Measurements from ENCODE around the gene USP17L27. TPM values are rescaled to one million over a fixed set of nuclear protein-coding genes. Genes with fewer than 3 reads are reported as not detected.
A peak's percentile ranks its signal among the peaks of the same experiment; 100 is the strongest.
"Not testable (repeated sequence)": the region's sequence is repeated elsewhere in the genome, so short reads cannot be mapped to it uniquely, and the experiment has no call there.

The USP17L27 gene, protein sequence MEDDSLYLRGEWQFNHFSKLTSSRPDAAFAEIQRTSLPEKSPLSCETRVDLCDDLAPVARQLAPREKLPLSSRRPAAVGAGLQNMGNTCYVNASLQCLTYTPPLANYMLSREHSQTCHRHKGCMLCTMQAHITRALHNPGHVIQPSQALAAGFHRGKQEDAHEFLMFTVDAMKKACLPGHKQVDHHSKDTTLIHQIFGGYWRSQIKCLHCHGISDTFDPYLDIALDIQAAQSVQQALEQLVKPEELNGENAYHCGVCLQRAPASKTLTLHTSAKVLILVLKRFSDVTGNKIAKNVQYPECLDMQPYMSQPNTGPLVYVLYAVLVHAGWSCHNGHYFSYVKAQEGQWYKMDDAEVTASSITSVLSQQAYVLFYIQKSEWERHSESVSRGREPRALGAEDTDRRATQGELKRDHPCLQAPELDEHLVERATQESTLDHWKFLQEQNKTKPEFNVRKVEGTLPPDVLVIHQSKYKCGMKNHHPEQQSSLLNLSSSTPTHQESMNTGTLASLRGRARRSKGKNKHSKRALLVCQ
- not detected for polyA plus RNA-seq (2012; ENCODE audit: insufficient read depth, insufficient read length, low read depth)

DNA sequence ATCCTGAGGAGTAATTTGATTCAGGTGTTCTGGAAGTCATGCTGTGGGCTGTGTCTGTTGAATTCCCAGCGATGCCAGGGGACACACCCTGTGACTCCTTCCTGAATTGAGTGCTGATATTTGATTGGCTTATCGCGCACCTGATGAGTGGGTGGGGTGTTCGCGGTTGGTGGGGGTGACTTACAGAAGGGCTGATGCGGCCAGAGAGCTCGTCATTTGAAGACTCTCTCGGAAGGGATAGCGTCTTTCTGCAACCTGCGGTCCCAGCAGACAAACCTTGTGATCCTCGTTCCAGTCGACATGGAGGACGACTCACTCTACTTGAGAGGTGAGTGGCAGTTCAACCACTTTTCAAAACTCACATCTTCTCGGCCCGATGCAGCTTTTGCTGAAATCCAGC, at the start of gene USP17L27:
Gene USP17L27 (plus strand): TSS at position 301 of the 400 bp plus-strand sequence. CDS start 0 bp downstream, at position 301.
- not testable (repeated sequence) for H3K9me3 ChIP-seq; H3K4me1 ChIP-seq; DNase-seq; H3K4me3 ChIP-seq (ENCODE audit: low read depth, low read length); H3K36me3 ChIP-seq; H3K27me3 ChIP-seq

DNA sequence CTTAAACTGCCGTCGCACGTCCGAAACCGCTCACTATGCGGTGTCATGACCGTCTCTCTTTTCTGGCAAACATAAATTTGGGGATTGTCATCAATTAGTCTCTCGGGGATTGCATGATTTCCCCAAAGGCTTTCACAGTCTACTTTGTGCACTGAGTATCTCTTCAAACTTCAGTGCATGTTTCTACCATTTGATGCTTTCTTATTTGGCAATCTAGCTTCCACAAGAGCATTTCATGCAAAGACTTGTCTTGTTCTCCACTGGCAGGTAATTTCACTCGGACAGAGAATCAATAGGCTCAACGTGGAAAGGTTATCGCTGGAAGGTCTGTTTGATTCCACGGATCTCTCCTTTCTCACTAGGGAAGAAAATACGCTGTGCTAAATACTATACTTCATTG, 19.8 kb upstream of the USP17L27 start:
- H3K27me3 ChIP-seq; DNase-seq; H3K36me3 ChIP-seq; H3K9me3 ChIP-seq; H3K4me1 ChIP-seq; H3K4me3 ChIP-seq (ENCODE audit: low read depth, low read length): not testable (repeated sequence)

DNA sequence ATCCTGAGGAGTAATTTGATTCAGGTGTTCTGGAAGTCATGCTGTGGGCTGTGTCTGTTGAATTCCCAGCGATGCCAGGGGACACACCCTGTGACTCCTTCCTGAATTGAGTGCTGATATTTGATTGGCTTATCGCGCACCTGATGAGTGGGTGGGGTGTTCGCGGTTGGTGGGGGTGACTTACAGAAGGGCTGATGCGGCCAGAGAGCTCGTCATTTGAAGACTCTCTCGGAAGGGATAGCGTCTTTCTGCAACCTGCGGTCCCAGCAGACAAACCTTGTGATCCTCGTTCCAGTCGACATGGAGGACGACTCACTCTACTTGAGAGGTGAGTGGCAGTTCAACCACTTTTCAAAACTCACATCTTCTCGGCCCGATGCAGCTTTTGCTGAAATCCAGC, 19.1 kb upstream of the USP17L27 start, which contains the start of gene USP17L24:
Gene USP17L24 (plus strand): TSS at position 301 of the 400 bp plus-strand sequence. CDS start 0 bp downstream, at position 301.
- H3K4me3 ChIP-seq (ENCODE audit: low read depth, low read length); H3K27me3 ChIP-seq; H3K9me3 ChIP-seq; H3K36me3 ChIP-seq; H3K4me1 ChIP-seq; DNase-seq: not testable (repeated sequence)

DNA sequence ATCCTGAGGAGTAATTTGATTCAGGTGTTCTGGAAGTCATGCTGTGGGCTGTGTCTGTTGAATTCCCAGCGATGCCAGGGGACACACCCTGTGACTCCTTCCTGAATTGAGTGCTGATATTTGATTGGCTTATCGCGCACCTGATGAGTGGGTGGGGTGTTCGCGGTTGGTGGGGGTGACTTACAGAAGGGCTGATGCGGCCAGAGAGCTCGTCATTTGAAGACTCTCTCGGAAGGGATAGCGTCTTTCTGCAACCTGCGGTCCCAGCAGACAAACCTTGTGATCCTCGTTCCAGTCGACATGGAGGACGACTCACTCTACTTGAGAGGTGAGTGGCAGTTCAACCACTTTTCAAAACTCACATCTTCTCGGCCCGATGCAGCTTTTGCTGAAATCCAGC, 14.3 kb upstream of the USP17L27 start, which contains the start of gene USP17L25:
Gene USP17L25 (plus strand): TSS at position 301 of the 400 bp plus-strand sequence. CDS start 0 bp downstream, at position 301.
- H3K4me1 ChIP-seq; DNase-seq; H3K27me3 ChIP-seq; H3K36me3 ChIP-seq; H3K4me3 ChIP-seq (ENCODE audit: low read depth, low read length); H3K9me3 ChIP-seq: not testable (repeated sequence)

DNA sequence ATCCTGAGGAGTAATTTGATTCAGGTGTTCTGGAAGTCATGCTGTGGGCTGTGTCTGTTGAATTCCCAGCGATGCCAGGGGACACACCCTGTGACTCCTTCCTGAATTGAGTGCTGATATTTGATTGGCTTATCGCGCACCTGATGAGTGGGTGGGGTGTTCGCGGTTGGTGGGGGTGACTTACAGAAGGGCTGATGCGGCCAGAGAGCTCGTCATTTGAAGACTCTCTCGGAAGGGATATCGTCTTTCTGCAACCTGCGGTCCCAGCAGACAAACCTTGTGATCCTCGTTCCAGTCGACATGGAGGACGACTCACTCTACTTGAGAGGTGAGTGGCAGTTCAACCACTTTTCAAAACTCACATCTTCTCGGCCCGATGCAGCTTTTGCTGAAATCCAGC, 9.6 kb upstream of the USP17L27 start, which contains the start of gene USP17L26:
Gene USP17L26 (plus strand): TSS at position 301 of the 400 bp plus-strand sequence. CDS start 0 bp downstream, at position 301.
- H3K4me1 ChIP-seq; H3K9me3 ChIP-seq; H3K27me3 ChIP-seq; H3K4me3 ChIP-seq (ENCODE audit: low read depth, low read length); DNase-seq; H3K36me3 ChIP-seq: not testable (repeated sequence)

DNA sequence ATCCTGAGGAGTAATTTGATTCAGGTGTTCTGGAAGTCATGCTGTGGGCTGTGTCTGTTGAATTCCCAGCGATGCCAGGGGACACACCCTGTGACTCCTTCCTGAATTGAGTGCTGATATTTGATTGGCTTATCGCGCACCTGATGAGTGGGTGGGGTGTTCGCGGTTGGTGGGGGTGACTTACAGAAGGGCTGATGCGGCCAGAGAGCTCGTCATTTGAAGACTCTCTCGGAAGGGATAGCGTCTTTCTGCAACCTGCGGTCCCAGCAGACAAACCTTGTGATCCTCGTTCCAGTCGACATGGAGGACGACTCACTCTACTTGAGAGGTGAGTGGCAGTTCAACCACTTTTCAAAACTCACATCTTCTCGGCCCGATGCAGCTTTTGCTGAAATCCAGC, 4.8 kb upstream of the USP17L27 start, which contains the start of gene USP17L5:
Gene USP17L5 (plus strand): TSS at position 301 of the 400 bp plus-strand sequence. CDS start 0 bp downstream, at position 301.
- H3K9me3 ChIP-seq; H3K4me3 ChIP-seq (ENCODE audit: low read depth, low read length); DNase-seq; H3K36me3 ChIP-seq; H3K4me1 ChIP-seq; H3K27me3 ChIP-seq: not testable (repeated sequence)

DNA sequence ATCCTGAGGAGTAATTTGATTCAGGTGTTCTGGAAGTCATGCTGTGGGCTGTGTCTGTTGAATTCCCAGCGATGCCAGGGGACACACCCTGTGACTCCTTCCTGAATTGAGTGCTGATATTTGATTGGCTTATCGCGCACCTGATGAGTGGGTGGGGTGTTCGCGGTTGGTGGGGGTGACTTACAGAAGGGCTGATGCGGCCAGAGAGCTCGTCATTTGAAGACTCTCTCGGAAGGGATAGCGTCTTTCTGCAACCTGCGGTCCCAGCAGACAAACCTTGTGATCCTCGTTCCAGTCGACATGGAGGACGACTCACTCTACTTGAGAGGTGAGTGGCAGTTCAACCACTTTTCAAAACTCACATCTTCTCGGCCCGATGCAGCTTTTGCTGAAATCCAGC, 4.6 kb downstream of the USP17L27 start, which contains the start of gene USP17L28:
Gene USP17L28 (plus strand): TSS at position 301 of the 400 bp plus-strand sequence. CDS start 0 bp downstream, at position 301.
- not testable (repeated sequence) for H3K9me3 ChIP-seq; H3K4me1 ChIP-seq; H3K4me3 ChIP-seq (ENCODE audit: low read depth, low read length); H3K36me3 ChIP-seq; DNase-seq; H3K27me3 ChIP-seq

DNA sequence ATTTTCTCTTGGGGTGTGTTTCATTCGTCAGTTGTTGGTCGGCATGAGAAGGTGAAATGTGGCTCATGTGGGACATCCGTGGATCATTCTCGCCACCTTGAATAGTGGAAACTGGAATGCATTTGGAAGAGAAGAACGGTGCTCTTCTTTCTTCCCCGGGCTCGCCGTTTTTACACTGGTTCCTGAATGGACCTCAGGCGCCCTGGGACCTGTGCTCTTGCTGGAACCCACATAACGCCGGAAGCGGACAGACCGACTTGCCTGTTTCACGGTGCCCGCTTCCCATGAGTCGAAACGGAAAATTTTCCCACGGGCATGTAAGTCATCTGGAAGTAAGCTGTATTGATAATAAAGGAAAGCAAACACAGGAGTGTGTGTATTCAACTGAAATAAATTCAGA, 6.9 kb downstream of the USP17L27 start:
- H3K4me1 ChIP-seq; H3K9me3 ChIP-seq; H3K36me3 ChIP-seq; H3K4me3 ChIP-seq (ENCODE audit: low read depth, low read length); H3K27me3 ChIP-seq: not testable (repeated sequence)
- DNase-seq = peak; percentile 33

DNA sequence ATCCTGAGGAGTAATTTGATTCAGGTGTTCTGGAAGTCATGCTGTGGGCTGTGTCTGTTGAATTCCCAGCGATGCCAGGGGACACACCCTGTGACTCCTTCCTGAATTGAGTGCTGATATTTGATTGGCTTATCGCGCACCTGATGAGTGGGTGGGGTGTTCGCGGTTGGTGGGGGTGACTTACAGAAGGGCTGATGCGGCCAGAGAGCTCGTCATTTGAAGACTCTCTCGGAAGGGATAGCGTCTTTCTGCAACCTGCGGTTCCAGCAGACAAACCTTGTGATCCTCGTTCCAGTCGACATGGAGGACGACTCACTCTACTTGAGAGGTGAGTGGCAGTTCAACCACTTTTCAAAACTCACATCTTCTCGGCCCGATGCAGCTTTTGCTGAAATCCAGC, 9.4 kb downstream of the USP17L27 start, which contains the start of gene USP17L29:
Gene USP17L29 (plus strand): TSS at position 301 of the 400 bp plus-strand sequence. CDS start 0 bp downstream, at position 301.
- H3K4me1 ChIP-seq; H3K36me3 ChIP-seq; H3K27me3 ChIP-seq; DNase-seq; H3K9me3 ChIP-seq; H3K4me3 ChIP-seq (ENCODE audit: low read depth, low read length): not testable (repeated sequence)

DNA sequence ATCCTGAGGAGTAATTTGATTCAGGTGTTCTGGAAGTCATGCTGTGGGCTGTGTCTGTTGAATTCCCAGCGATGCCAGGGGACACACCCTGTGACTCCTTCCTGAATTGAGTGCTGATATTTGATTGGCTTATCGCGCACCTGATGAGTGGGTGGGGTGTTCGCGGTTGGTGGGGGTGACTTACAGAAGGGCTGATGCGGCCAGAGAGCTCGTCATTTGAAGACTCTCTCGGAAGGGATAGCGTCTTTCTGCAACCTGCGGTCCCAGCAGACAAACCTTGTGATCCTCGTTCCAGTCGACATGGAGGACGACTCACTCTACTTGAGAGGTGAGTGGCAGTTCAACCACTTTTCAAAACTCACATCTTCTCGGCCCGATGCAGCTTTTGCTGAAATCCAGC, 18.9 kb downstream of the USP17L27 start, which contains the start of gene USP17L30:
Gene USP17L30 (plus strand): TSS at position 301 of the 400 bp plus-strand sequence. CDS start 0 bp downstream, at position 301.
- H3K27me3 ChIP-seq; H3K4me1 ChIP-seq; H3K9me3 ChIP-seq; H3K36me3 ChIP-seq; DNase-seq; H3K4me3 ChIP-seq (ENCODE audit: low read depth, low read length): not testable (repeated sequence)

DNA sequence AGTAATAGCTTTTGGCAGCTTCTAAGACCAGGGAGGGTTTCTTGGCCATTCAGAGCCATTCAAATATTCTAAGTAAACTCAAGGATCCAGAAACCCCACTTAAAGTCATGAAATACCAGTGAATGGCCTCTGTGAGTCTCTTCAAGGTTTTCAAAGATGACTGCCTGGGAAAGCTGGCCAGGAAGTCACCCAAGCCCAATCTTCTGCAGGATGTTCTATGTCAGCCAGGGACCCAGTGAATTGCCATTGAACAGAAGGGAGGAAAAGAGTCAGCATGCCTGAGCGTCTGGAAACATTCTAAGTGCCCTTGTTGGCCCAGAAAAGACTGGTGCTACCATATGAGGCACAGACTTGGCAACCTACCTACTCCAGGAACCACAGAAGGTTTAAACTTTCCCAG, 35.9 kb downstream of the USP17L27 start:
- not testable (repeated sequence) for H3K27me3 ChIP-seq; H3K36me3 ChIP-seq; H3K4me3 ChIP-seq (ENCODE audit: low read depth, low read length); H3K9me3 ChIP-seq; H3K4me1 ChIP-seq; DNase-seq

All from BE2C (cell line).